Trophoblast cell (in vitro differentiated cells and primary cell): ENCODE measurements around the gene CDK15.
"Not testable (repeated sequence)": the region's sequence is repeated elsewhere in the genome, so short reads cannot be mapped to it uniquely, and the experiment has no call there.

ENCODE experiments used
- DNase-seq, 2 donors: peaks; one replicate each; pipeline ENCODE4 v3.0.0-alpha.2; 2016
- H2AFZ ChIP-seq: 2 replicates; pipeline ENCODE4 v1.6.1; 2013; ENCODE audit warnings: low read length, moderate library complexity, mild to moderate bottlenecking; ENCODE audit not compliant: insufficient read depth, poor library complexity
- H2AK5ac ChIP-seq: 2 replicates; pipeline ENCODE4 v1.6.1; 2013; ENCODE audit warnings: mild to moderate bottlenecking, low read length
- H2BK120ac ChIP-seq: 2 replicates; pipeline ENCODE4 v1.6.1; 2013; ENCODE audit warnings: low read length, mild to moderate bottlenecking, moderate library complexity; ENCODE audit not compliant: insufficient read depth, poor library complexity
- H2BK12ac ChIP-seq: 2 replicates; pipeline ENCODE4 v1.6.1; 2013; ENCODE audit warnings: mild to moderate bottlenecking, low read length, moderate library complexity
- H2BK5ac ChIP-seq: 2 replicates; pipeline ENCODE4 v1.6.1; 2013; ENCODE audit warnings: low read length, low read depth, moderate library complexity, mild to moderate bottlenecking; ENCODE audit not compliant: poor library complexity
- H3K14ac ChIP-seq: 2 replicates; pipeline ENCODE4 v1.6.1; 2013; ENCODE audit warnings: mild to moderate bottlenecking, low read length
- H3K18ac ChIP-seq: 2 replicates; pipeline ENCODE4 v1.6.1; 2013; ENCODE audit warnings: mild to moderate bottlenecking, low read length
- H3K23ac ChIP-seq: 2 replicates; pipeline ENCODE4 v1.6.1; 2013; ENCODE audit warnings: low read length
- H3K27ac ChIP-seq: 2 replicates; pipeline ENCODE4 v1.5.1; 2013; ENCODE audit warnings: low read depth, mild to moderate bottlenecking, inconsistent platforms, low read length, moderate library complexity
- H3K27me3 ChIP-seq: 2 replicates; pipeline ENCODE4 v1.6.1; 2013; ENCODE audit warnings: inconsistent platforms, mild to moderate bottlenecking, low read length, moderate library complexity; ENCODE audit not compliant: insufficient read depth
- H3K36me3 ChIP-seq, 2 experiments: 1 replicate in 1 of 2; 2 replicates in 1 of 2; pipeline ENCODE4 v1.6.1; 2013; ENCODE audit warnings: low read length in 2 of 2, mild to moderate bottlenecking in 2 of 2, moderate library complexity in 1 of 2; ENCODE audit not compliant: insufficient read depth in 2 of 2, control insufficient read depth in 1 of 2
- H3K4ac ChIP-seq: 2 replicates; pipeline ENCODE4 v1.6.1; 2013; ENCODE audit warnings: low read depth, mild to moderate bottlenecking, low read length, moderate library complexity
- H3K4me1 ChIP-seq, 2 experiments: 1 replicate in 1 of 2; 2 replicates in 1 of 2; pipeline ENCODE4 v1.6.1; 2013; ENCODE audit warnings: low read length in 2 of 2, mild to moderate bottlenecking in 2 of 2, moderate library complexity in 1 of 2; ENCODE audit not compliant: insufficient read depth in 2 of 2, control insufficient read depth in 1 of 2
- H3K4me2 ChIP-seq: 2 replicates; pipeline ENCODE4 v1.6.1; 2013; ENCODE audit warnings: inconsistent platforms, mild to moderate bottlenecking, low read length, moderate library complexity
- H3K4me3 ChIP-seq: 2 replicates; pipeline ENCODE4 v1.5.1; 2013; ENCODE audit warnings: mild to moderate bottlenecking, low read depth, low read length, inconsistent platforms
- H3K79me1 ChIP-seq: one replicate; pipeline ENCODE4 v1.6.1; 2013; ENCODE audit warnings: low read length
- H3K79me2 ChIP-seq: 2 replicates; pipeline ENCODE4 v1.6.1; 2013; ENCODE audit warnings: low read length, mild to moderate bottlenecking; ENCODE audit not compliant: control insufficient read depth, insufficient read depth, poor library complexity
- H3K9ac ChIP-seq: 2 replicates; pipeline ENCODE4 v1.6.1; 2013; ENCODE audit warnings: mild to moderate bottlenecking, low read length
- H3K9me3 ChIP-seq: 2 replicates; pipeline ENCODE4 v1.6.1; 2013; ENCODE audit warnings: low read depth, mild to moderate bottlenecking, control low read depth, inconsistent platforms, low read length; ENCODE audit not compliant: insufficient read depth
- H4K12ac ChIP-seq: 2 replicates; pipeline ENCODE4 v1.6.1; 2013; ENCODE audit warnings: low read depth, mild to moderate bottlenecking, low read length, moderate library complexity
- H4K8ac ChIP-seq: 2 replicates; pipeline ENCODE4 v1.6.1; 2013; ENCODE audit warnings: low read depth, mild to moderate bottlenecking, low read length, moderate library complexity
- H4K91ac ChIP-seq: one replicate; pipeline ENCODE4 v1.6.1; 2013; ENCODE audit warnings: low read depth, mild to moderate bottlenecking, low read length, moderate library complexity
- WGBS: extraction: QIAGEN DNeasy Blood & Tissue Kit; methylation state at CpG from one replicate; pipeline ENCODE4 v1.1.7; 2013; ENCODE audit warnings: missing lambda C conversion rate; ENCODE audit not compliant: insufficient read length, insufficient coverage; ENCODE audit errors: extremely low coverage; 5-methylcytosine and 5-hydroxymethylcytosine counted together

CDK15 gene

GRCh38 chr2:201839727-201840126 lies 33.4 kb downstream of the CDK15 start:
- H2BK5ac ChIP-seq: no peak overlapping the region
- no peak overlapping the region for H3K23ac ChIP-seq
- no peaks in the 10 kb centered on the region for H3K27me3 ChIP-seq
- H2BK12ac ChIP-seq: no peak overlapping the region
- H3K9ac ChIP-seq: no peak overlapping the region
- no peak overlapping the region for H3K4ac ChIP-seq
- H3K4me2 ChIP-seq: no peak overlapping the region
- H2AFZ ChIP-seq: no peak overlapping the region
- no peak overlapping the region for H2BK120ac ChIP-seq
- no peak overlapping the region for H3K18ac ChIP-seq
- no peak overlapping the region for H3K27ac ChIP-seq
- no peak overlapping the region for H2AK5ac ChIP-seq
- H3K9me3 ChIP-seq: no peaks in the 10 kb centered on the region
- no CpG with 5 or more reads among the region's 4 CpGs for WGBS
- H4K12ac ChIP-seq: no peak overlapping the region
- no peak overlapping the region for H4K8ac ChIP-seq
- no peak for DNase-seq
- H4K91ac ChIP-seq: no peak overlapping the region
- no peaks in the 10 kb centered on the region for H3K36me3 ChIP-seq
- H3K79me1 ChIP-seq: no peaks in the 10 kb centered on the region
- H3K14ac ChIP-seq: no peak overlapping the region
- peaks cover 0 to 2% of the 10 kb centered on the region in 2 experiments for H3K4me1 ChIP-seq
- no peaks in the 10 kb centered on the region for H3K79me2 ChIP-seq
- H3K4me3 ChIP-seq: no peak overlapping the region

- Histone ChIP-seq H3K18ac (no peak overlapping the region), H2BK5ac (no peak overlapping the region), H3K36me3 (no peaks in the 10 kb centered on the region), H2BK120ac (no peak overlapping the region), H2AK5ac (no peak overlapping the region), H3K79me2 (no peaks in the 10 kb centered on the region), H3K9ac (no peak overlapping the region), H4K91ac (no peak overlapping the region), H3K4me3 (no peak overlapping the region), H3K9me3 (no peaks in the 10 kb centered on the region), H4K8ac (no peak overlapping the region), H3K79me1 (no peaks in the 10 kb centered on the region), H3K4me2 (no peak overlapping the region), H4K12ac (no peak overlapping the region), H2BK12ac (no peak overlapping the region), H3K4ac (no peak overlapping the region), H3K14ac (no peak overlapping the region), H3K4me1 (peaks cover 0 to 2% of the 10 kb centered on the region in 2 experiments), H2AFZ (no peak overlapping the region), H3K27me3 (no peaks in the 10 kb centered on the region), H3K27ac (no peak overlapping the region), H3K23ac (no peak overlapping the region)
- DNase-seq: no peak
- no CpG with 5 or more reads among the region's 1 CpG for WGBS
Observed at GRCh38 chr2:201840726-201841125, 34.4 kb downstream of the CDK15 start.

- no peak overlapping the region for H2AFZ ChIP-seq
- no peak overlapping the region for H3K4ac ChIP-seq
- no peaks in the 10 kb centered on the region for H3K79me2 ChIP-seq
- no peak overlapping the region for H2BK12ac ChIP-seq
- H3K27ac ChIP-seq: no peak overlapping the region
- no peak overlapping the region for H3K23ac ChIP-seq
- WGBS: no CpG with 5 or more reads among the region's 5 CpGs
- H3K18ac ChIP-seq: no peak overlapping the region
- H4K91ac ChIP-seq: no peak overlapping the region
- no peaks in the 10 kb centered on the region for H3K27me3 ChIP-seq
- H3K79me1 ChIP-seq: no peaks in the 10 kb centered on the region
- H3K4me1 ChIP-seq: peaks cover 0 to 6% of the 10 kb centered on the region in 2 experiments
- H2BK120ac ChIP-seq: no peak overlapping the region
- H4K12ac ChIP-seq: no peak overlapping the region
- no peak overlapping the region for H3K4me2 ChIP-seq
- DNase-seq: no peak
- H4K8ac ChIP-seq: no peak overlapping the region
- no peak overlapping the region for H3K9ac ChIP-seq
- H3K36me3 ChIP-seq: no peaks in the 10 kb centered on the region
- H3K4me3 ChIP-seq: no peak overlapping the region
- H3K14ac ChIP-seq: no peak overlapping the region
- no peak overlapping the region for H2AK5ac ChIP-seq
- H3K9me3 ChIP-seq: no peaks in the 10 kb centered on the region
- no peak overlapping the region for H2BK5ac ChIP-seq
Observed at GRCh38 chr2:201842131-201842860, 36.0 kb downstream of the CDK15 start.

GRCh38 chr2:201844922-201845321 lies 38.6 kb downstream of the CDK15 start:
- H2BK120ac ChIP-seq, H3K36me3 ChIP-seq, H3K9me3 ChIP-seq, H3K23ac ChIP-seq, H2BK12ac ChIP-seq, H3K18ac ChIP-seq, H2BK5ac ChIP-seq, H3K4me2 ChIP-seq, H3K9ac ChIP-seq, H3K27me3 ChIP-seq, H3K79me1 ChIP-seq, H3K27ac ChIP-seq, H4K8ac ChIP-seq, H4K12ac ChIP-seq, H3K79me2 ChIP-seq, H2AK5ac ChIP-seq, DNase-seq, H3K4me3 ChIP-seq, H4K91ac ChIP-seq, H3K4me1 ChIP-seq, H3K4ac ChIP-seq, H3K14ac ChIP-seq, H2AFZ ChIP-seq: not testable (repeated sequence)
- no CpG with 5 or more reads among the region's 2 CpGs for whole genome bisulfite sequencing
